ENCODE results near the gene RPGRIP1L. TPM values are rescaled to one million over a fixed set of nuclear protein-coding genes. Genes with fewer than 3 reads are reported as not detected.

Gene RPGRIP1L
- total and polyA plus RNA-seq, 2 donors (not counting 1 experiment from before 2014, with no cell fraction given) = 1.0 to 7.1 TPM

- Histone ChIP-seq H3K79me2 (ENCODE audit: control insufficient read depth, insufficient read depth, low read length) (no peaks in the 10 kb centered on the region), H3K4me1 (ENCODE audit: control insufficient read depth in 2 of 2, insufficient read depth in 2 of 2, low read length in 2 of 2) (no peaks in the 10 kb centered on the region), H3K36me3 (replicated peaks in 1 of 2; ENCODE audit: control extremely low read depth in 1 of 2, control insufficient read depth in 1 of 2, extremely low read depth in 1 of 2, insufficient read depth in 2 of 2, low read length in 1 of 2) (peaks cover 0 to 3% of the 10 kb centered on the region in 2 experiments), H2AFZ (ENCODE audit: insufficient read depth, low read depth, low read length, poor library complexity, severe bottlenecking) (no peak overlapping the region), H3K9me3 (ENCODE audit: control extremely low read depth in 1 of 3, control insufficient read depth in 2 of 3, insufficient read depth in 1 of 3, low read length in 2 of 3) (no peaks in the 10 kb centered on the region), H3K27ac (ENCODE audit: low read length in 2 of 2) (no peak overlapping the region), H3K27me3 (replicated peaks in 1 of 4; ENCODE audit: control extremely low read depth in 1 of 4, control insufficient read depth in 3 of 4, insufficient read depth in 4 of 4, low read length in 3 of 4) (no peaks in the 10 kb centered on the region), H3K4me3 (ENCODE audit: control extremely low read depth in 1 of 5, extremely low read depth in 1 of 5, insufficient read depth in 1 of 5, low read depth in 2 of 5, low read length in 4 of 5) (no peak overlapping the region), H3K9ac (ENCODE audit: low read length) (no peak overlapping the region), H3K4me2 (replicated peaks; ENCODE audit: low read depth, low read length, poor library complexity, severe bottlenecking) (no peak overlapping the region), H4K20me1 (ENCODE audit: control insufficient read depth, insufficient read depth, low read length, poor library complexity, severe bottlenecking) (no peaks in the 10 kb centered on the region)
- TF ChIP-seq CTCF (IDR thresholded peaks at IDR 0.05) (no peak), EZH2 (IDR thresholded peaks at IDR 0.05; ENCODE audit: borderline replicate concordance, insufficient read depth, low read depth, low read length, poor library complexity, severe bottlenecking) (no peak)
- H3K9me3 Mint-ChIP-seq (ENCODE audit: insufficient read depth) = no peaks in the 10 kb centered on the region
- ChIA-PET POLR2A (no interaction called here), CTCF (no interaction called here)
- no peak for ATAC-seq (ENCODE audit: low read depth)
- H3K4me3 Mint-ChIP-seq = no peak overlapping the region
- no CpG with 5 or more reads among the region's 2 CpGs for WGBS (ENCODE audit: insufficient coverage)
- no peaks in the 10 kb centered on the region for H3K4me1 Mint-ChIP-seq
- intact Hi-C loops (cut with micrococcal nuclease) = no loop called here
- H3K27me3 Mint-ChIP-seq = no peaks in the 10 kb centered on the region
- H3K27ac Mint-ChIP-seq = no peak overlapping the region
- no peak for DNase-seq
Measured at GRCh38 chr16:53654946-53655345, 48.7 kb downstream of the RPGRIP1L start.

- POLR2A ChIA-PET = no interaction called here
- intact Hi-C loops (cut with micrococcal nuclease) = no loop called here
- Histone ChIP-seq H2AFZ (ENCODE audit: insufficient read depth, low read depth, low read length, poor library complexity, severe bottlenecking) (no peak overlapping the region), H3K27ac (ENCODE audit: low read length in 2 of 2) (no peak overlapping the region), H3K36me3 (replicated peaks in 1 of 2; ENCODE audit: control extremely low read depth in 1 of 2, control insufficient read depth in 1 of 2, extremely low read depth in 1 of 2, insufficient read depth in 2 of 2, low read length in 1 of 2) (peaks cover 0 to 3% of the 10 kb centered on the region in 2 experiments), H3K4me3 (ENCODE audit: control extremely low read depth in 1 of 5, extremely low read depth in 1 of 5, insufficient read depth in 1 of 5, low read depth in 2 of 5, low read length in 4 of 5) (no peak overlapping the region), H3K4me2 (replicated peaks; ENCODE audit: low read depth, low read length, poor library complexity, severe bottlenecking) (no peak overlapping the region), H4K20me1 (ENCODE audit: control insufficient read depth, insufficient read depth, low read length, poor library complexity, severe bottlenecking) (no peaks in the 10 kb centered on the region), H3K9ac (ENCODE audit: low read length) (no peak overlapping the region), H3K4me1 (ENCODE audit: control insufficient read depth in 2 of 2, insufficient read depth in 2 of 2, low read length in 2 of 2) (no peaks in the 10 kb centered on the region), H3K27me3 (replicated peaks in 1 of 4; ENCODE audit: control extremely low read depth in 1 of 4, control insufficient read depth in 3 of 4, insufficient read depth in 4 of 4, low read length in 3 of 4) (no peaks in the 10 kb centered on the region), H3K79me2 (ENCODE audit: control insufficient read depth, insufficient read depth, low read length) (no peaks in the 10 kb centered on the region), H3K9me3 (ENCODE audit: control extremely low read depth in 1 of 3, control insufficient read depth in 2 of 3, insufficient read depth in 1 of 3, low read length in 2 of 3) (no peaks in the 10 kb centered on the region)
- TF ChIP-seq EZH2 (IDR thresholded peaks at IDR 0.05; ENCODE audit: borderline replicate concordance, insufficient read depth, low read depth, low read length, poor library complexity, severe bottlenecking) (no peak), CTCF (IDR thresholded peaks at IDR 0.05) (no peak)
- Mint-ChIP-seq H3K4me1 (no peaks in the 10 kb centered on the region), H3K27me3 (no peaks in the 10 kb centered on the region), H3K9me3 (ENCODE audit: insufficient read depth) (peaks cover 2% of the 10 kb centered on the region), H3K4me3 (no peak overlapping the region), H3K27ac (no peak overlapping the region)
- DNase-seq = no peak
- 100% methylated on average over 2 of the region's 2 CpGs for WGBS (ENCODE audit: insufficient coverage)
- CTCF ChIA-PET = no interaction called here
- no peak for ATAC-seq (ENCODE audit: low read depth)
Measured at GRCh38 chr16:53651357-53651756, 52.3 kb downstream of the RPGRIP1L start.
